G401 (cell line): ENCODE data around the gene KRT7. TPM values are rescaled to one million over a fixed set of nuclear protein-coding genes. Genes with fewer than 3 reads are reported as not detected.
A peak's percentile ranks its signal among the peaks of the same experiment; 100 is the strongest.

Experiments used
- DNase-seq: peaks from one replicate; pipeline ENCODE4 v3.0.0-alpha.2; 2015; ENCODE audit warnings: low spot score
- in situ Hi-C: cut with HindIII; loops from 2 replicates; pipeline ENCODE4 v1.10.0; 2016; ENCODE audit warnings: low sequenced_read_pairs, mixed read lengths
- total RNA-seq: library from RNA; depleted of rRNA; stranded (reverse); fragments of >200 nt; shearing (Covaris generic); gene quantifications from 2 replicates; pipeline ENCODE4 v1.2.3, GENCODE V29; 2014

The KRT7 gene
- total RNA-seq, 1 experiment from 2014 or later: not detected

DNA sequence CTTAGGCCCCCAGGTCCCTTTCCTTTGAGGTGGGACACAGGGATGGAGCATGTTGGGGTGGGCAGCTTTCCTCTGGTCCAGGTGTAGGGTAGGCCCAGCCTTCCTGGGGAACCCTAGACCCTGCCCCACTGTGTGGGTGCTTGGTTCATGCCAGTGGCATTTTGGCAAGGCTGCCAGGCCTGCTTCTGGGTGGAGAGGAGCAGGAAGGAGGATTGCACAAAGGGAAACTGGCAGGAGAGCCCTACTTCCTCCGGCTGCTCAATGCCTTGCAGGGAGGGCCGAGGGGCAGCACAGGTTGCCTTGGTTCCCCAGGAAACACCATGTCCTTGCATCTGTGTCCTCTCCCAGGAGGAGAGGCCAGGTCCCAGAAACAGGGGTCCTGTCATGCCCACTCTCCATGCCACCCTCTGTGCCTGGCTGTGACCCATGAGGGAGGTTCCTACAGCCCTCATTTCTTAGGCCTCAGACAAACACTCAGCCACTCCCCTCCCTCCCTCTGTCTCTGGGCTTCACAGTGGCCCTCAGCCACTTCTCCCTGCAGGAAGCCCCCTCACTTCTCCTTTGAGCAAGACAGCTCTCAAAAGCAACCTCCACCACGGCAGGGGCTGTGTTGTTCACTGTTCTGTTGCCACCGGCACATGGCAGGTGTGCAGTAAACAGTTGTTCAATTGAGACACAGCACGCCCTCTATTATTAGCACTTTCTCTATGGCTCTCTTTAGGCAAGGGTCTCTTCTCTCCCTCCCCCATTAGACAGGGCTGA, 34.4 kb upstream of the KRT7 start:
- no peak for DNase-seq
- in situ Hi-C loops: no loop called here

DNA sequence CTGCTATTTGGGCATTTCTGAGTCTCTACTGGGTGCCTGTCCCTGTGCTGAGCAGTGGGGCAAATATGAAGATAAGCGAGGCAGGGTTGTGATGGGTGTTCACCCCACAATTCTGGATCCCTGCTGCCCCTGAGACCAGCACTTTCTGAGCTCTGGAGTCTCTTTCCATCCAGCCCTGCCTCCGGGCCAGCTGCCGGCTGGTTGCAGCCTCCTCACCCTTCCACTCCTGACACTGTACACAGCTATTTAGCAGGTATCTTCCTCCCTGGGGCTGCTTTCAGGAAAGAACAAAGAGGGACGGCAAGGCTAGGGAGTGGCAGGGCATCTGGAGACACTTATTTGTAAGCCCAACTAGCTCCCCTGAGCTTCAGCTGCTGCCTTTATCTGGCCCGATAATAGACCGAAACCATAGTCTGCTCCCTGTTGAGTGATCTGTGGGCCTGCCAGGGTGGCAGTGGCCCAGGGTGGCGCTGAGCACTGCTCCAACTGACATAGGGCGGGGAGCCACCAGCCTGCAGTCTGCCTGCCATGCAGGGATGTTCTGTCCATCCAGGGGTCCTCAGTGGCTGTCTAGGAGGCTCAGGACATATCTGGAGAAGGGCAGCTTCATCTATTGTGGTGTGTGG, 33.6 kb upstream of the KRT7 start:
- peak; percentile 64 for DNase-seq
- in situ Hi-C loops: no loop called here

DNA sequence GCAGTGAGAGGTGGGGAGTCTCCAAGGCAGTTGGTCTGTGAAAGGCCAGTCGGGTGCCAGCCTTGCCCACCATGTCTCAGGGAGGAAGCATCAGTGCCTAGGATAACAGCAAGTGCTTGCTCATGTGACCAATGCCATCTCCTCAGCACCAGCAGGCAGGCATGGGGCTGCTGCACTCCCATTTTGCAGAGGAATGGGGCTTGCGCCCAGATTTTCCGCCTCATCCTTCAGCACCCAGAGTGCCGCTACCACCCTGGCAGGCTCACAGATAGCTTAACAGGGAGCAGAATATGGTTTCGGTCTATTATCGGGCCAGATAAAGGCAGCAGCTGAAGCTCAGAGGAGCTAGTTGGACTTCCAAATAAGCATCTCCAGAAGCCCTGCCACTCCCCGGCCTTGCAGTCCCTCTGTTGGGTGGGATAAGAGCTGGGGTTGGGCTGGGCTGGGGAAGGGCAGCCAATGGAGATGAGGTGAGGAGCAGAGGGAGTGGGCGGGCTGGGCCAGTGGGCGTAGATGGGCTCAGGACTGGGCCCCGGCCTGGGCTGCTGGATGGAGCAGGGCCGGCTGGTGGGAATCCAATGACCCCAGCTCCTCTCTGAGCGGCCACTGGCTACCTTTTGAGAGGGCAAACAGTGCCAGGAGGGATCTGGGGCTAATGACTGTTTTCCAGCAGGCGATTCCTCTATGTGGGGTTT, 32.8 kb upstream of the KRT7 start:
- in situ Hi-C loops: no loop called here
- DNase-seq: no peak

DNA sequence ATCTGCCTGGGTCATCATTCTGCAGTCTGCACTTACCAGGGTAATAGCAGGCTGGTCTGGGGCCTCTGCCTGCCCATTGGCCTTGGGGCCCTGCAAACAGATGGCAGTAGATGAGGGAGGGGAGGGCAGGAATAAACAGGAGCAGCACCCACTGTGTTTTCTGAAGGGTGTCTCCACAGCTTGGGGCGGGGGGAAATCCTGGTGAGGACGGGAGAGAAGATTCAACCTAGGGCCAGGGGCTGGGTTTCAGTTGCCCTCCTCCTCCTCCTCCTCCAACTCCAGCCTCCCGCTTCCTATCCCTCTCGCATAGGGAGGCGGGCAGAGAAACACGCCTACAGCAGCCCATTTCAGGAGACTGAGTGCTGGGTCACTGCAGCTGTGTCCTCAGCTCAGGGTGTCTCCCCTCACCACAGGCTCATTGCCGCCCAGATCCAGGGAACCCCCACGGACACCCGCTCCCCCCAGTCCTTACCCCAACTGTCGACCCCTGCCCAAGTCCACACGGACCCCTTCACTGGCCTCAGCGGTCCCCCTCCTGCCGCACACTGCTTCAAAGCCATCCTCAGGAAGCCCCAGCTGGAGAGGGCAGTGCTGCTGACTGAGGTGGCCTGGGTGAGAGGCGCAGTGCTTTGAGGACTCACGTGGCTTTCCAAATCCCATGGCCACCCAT, 32.1 kb upstream of the KRT7 start:
- DNase-seq: no peak
- in situ Hi-C loops: no loop called here

DNA sequence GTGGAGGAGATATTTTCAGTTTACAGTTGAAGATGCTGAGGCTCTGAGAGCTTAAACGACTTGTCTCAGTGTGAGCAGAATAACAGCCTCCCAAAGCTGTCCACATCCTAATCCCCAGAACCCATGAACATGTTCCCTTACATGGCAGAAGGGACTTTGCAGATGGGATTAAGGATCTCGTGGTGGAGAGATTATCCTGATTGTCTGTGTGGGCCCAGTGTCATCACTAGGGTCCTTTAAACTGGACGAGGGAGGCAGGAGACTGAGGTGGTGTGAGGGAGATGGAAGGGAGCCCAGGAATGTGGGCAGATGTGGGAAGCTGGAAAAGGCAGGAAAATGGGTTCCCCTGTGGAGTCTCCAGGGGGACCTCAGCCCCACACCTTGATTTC, 31.6 kb upstream of the KRT7 start:
- in situ Hi-C loops: no loop called here
- no peak for DNase-seq

DNA sequence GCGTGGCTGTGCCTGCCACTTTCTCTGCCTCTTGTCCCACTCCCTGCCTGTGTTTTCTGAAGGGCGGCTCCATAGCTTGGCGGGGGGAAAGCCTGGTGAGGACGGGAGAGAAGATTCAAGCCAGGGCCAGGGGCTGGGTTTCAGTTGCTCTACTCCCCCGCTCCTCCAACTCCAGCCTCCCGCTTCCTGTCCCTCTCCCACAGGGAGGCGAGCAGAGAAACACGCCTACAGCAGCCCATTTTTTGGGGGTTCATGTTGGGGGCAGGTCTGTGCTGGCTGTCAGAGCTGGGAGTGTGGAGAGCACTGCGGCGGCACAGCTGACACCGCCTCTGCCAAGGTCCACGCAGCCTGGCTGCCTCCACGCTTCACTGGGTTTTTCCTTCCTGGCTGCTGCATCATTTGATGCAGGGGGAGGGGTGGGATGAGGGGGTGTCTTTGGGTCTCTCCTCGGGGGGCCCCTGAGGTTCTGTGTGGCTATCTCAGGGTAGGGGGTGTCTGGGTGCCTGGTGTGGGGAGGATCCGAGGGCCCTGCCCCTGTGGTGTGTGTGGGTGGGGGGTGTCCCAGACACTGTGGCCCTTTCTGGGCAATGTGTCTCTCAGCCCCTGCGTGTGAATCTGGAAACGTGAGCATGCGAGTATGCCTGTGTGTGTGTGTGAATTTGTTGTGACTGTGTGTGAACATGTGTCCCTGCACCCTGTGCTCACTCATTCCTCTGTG, 30.5 kb upstream of the KRT7 start:
- in situ Hi-C loops: no loop called here
- DNase-seq: no peak

DNA sequence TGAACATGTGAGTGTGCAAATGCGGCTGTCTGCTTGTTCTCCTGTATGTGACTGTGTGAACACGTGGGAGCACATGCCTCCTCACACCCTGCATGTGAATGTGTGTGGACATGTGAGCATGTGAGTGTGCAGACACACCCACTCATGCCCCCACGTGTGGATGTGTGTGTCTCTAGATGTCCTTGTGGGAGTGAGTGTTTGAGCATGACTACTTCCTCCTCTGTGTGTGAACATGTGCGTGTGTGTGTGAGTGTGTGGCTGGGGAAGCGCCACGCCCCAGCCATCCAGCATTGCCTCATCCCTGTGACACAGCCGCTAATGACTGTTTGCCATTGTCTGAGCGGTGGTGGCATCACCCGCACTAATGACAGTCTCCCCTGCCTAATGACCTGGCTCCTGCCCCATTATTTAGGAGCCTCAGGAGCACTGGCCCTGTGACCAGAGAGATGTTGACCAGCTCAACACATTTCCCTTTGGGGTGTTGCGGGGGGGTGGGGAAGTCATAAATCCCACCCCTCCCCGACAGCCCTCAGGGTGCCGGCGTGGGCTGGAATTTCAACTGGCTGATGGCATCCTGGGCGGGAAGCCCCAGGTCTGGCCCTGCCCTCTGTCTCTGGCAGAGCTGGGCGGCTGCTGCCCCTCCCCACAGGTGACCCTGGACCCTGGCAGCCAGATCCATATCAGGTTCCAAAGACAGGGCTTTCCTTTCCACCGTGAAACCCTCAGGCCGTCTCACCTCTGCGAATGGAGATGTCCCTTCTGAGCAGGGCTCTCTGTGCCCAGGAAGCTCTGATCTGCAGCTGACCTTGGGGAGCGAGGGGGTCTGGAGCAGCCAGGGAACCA, 29.7 kb upstream of the KRT7 start:
- DNase-seq: no peak
- in situ Hi-C loops: no loop called here

DNA sequence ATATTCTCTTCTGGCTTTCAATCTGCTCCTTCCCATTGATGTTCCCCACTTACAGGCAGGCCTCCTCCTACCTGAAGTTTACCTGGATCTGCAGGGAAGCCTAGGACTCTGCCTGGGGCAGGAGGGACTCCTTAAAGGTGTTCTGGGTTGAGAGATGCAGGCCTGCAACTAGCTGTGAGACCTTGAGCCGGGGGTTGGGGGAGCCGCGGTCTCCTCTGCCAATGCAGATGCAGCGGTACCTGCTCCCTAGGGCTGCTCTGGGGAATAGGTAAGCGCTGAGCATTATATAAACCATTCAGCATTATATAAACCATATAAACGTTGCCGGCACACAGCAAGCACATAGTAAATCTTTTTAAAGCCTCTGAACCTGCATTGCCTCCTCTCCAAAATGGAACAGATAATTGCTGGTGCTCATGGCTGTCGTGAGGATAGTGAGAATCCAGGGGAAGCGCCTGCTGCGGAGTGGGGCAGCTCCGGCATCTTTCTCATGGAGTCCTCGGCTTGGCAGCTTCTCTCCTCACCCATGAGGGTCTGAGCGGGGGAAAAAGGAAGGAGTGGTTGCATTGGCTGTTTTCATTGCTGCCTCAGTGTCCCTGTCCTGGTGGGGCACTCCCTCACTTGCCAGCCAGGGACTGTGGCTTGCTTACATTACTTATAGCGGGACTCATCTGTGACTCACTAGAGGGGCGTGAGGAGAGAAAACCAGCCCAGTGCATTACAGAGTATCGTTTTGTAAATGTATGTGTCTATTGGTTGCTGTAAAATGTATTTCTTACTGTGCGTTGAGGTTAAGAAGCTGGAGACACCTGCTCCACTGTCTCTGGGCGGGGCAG, 28.7 kb upstream of the KRT7 start:
- in situ Hi-C loops: no loop called here
- no peak for DNase-seq

DNA sequence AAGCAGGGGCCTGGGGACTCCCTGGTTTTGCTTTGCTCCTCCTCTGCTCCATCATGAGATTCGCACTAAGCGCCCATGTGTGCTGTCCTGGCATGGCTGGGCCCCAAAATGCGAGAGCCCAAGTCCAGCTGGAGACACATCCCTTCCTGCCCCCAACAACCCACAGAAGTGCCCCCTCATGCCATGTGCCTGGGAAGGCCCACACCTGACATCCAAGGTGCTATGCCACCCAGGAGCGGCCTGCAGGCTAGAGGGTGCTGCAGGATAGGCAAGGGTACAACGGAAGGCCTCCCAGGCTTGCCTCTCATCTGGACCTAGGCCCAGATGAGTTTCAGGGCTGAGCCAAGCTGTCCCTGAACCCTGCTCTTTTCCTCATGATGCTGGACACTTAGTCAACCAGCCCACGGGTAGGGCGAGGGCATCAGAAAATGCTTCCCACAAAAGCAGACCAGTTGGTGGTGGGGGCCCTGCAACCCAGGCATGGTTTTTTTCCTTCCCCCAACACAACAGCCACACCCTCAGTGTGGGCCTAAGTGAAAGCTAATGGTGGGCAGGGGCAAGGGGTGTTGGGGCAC, 28.0 kb upstream of the KRT7 start:
- no peak for DNase-seq
- in situ Hi-C loops: no loop called here

DNA sequence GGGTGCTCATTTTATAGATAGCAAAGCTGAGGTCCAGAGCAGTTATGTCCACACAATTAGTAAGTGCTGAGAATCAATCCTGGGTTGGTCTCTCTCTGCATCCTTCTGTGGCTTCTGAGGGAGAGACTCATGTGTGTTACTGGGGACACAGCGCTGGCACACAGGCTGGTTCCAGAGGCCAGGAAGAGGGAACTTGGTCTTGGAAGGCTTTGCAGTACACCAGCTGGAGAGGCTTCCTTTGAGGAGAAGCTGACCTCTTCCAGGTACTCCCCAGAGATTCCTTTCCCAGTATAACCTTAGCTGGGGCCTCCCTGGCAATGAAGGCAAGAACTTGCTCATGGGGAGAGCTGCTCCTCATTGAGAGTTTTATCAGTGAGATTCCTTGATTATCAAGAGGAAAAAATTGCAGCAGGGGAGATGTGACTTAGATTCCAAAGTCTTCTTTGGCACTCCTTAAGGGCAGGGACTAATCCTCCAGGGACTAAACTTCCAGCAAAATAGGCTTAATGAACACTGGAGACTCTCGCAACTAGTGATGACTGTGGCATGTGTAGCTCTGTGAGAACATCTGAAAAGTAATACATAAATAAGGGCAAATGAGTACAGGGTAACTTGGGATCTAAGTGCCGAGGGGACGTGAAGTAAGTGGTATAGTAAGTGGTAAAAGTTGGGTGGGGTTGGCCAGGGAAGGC, 27.3 kb upstream of the KRT7 start:
- in situ Hi-C loops: no loop called here

DNA sequence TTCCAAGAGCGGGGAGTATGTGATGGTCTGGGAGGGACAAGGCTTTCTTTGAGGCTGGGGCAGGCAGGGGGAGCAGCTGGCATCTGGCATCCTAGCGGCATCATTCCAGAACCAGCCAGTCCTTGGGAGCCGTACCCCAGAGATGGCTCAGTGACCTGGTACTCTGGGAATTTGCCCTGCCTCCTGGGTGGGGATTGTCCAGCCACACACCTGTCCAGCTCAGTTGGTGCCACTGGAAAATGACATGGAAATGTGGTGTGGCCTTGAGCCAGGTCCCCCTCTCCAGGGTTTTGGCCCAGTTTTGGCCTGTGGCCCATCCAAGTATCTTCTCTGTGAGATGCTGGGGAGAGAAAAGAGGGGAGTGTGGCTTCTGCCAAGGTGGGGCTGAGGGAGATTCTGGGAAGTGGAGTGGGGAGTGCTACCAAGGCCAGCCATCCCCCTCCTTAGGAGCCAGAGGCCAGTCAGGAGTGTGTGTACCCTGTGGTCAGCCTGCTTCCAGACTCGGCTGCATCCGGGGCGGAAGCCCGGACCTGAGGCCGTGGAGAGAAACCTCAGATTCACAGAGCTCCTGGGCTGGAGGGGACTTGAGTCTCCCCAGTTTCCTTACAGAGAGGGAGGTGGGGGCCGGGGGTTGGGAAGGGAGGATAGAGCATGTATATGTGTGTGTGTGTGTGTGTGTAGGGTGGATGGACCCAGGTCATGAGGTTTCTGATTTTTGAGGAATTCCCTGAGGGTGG, 26.6 kb upstream of the KRT7 start:
- no peak for DNase-seq
- in situ Hi-C loops: no loop called here

More for the DNA sequence above, 27.3 kb upstream of the KRT7 start:
- DNase-seq: no peak

DNA sequence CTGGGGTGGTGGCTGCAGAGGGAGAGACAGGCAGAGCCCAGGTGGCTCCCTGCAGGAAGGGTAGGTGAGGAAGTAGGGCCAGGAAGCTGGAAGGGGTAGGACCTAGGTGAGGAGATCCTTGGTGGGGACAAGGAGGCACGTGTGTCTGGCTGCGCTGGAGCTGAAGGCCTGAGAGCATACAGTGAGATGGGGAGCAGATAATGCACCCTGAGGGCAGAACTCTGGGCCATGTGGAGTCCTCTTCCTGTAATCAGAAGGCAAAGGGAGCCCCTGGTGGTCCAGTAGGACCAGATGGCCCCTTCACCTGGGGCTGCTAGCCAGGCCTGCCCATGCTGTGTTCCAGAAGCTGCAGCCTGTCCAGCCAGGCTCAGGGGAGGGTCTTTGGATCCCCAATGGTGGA, 25.9 kb upstream of the KRT7 start:
- DNase-seq: no peak
- in situ Hi-C loops: no loop called here

DNA sequence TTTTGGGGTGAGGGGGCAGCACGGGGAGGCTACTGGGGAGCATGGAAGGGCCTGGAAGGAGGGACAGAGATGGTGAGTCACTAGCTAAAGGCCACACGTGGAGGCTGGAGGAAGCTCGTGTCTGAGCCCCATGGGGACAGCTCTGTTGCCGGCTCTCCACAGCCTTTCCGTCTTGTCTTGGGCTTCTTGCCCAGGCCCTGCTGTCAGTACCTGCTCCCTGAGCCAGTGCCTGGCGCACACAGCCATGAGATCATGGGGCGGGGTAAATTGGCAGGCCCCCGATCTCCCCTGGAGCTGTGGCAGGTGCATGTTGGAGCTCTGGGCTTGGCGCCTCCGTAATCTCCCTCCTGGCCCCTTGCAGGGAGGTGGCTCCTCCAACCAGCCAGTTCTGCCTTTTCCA, 25.1 kb upstream of the KRT7 start:
- in situ Hi-C loops: no loop called here
- DNase-seq: peak; percentile 97

DNA sequence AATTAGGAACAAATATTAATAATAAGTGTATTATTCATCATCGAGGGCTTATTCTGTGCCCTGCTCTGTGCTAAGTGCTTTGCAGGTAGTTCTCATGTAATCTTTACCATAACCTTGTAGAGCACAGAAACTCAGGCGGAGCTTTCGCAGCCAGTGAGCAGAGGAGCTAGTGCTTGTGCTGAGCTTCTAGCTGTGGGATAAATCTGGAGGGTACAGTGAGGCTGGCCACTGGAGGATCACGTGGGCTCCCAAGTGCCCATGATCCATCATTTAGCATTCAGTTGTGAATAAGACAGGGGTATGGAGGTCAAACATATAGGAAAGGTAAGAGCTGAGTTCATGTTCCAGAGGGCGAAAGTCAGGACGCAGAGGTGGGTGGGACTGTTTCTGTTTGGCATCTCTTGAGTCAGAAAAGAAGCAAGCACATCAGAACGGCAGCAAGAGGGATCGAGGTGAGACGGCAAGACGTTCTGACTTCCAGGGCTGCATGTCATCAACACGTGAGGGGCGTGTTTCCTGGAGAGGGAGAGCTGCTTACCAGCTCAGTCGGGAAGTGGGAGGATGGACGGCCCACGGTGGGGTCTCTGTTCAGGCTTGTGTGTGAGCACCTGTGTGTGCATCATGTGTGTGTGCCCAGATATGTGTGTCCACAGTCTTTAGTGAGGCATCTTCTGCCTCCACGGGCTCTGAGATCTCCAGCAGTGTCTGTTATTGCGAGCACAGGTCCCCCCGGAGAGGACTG, 24.4 kb upstream of the KRT7 start:
- in situ Hi-C loops: no loop called here
- DNase-seq: no peak

DNA sequence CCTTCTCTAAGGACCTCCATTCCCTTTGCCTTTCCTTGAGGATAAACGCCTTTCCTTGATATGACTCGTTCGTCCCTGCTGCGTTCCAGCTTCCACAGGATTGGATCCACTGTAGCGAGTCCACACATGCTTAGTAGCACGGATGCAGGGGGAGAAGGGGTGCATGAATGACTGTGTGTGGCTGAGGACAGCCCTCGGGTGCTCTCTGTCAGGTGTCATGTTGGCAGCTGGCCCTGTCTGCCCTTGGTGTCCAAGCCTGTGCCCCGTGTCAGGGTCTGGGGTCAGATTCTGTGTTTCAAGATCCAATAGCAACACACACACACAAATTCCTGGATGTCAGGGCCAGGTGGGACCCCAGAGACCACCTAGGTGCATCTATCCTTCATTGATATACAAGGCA, 23.7 kb upstream of the KRT7 start:
- no peak for DNase-seq
- in situ Hi-C loops: no loop called here
